22Rv1 (cell line): ENCODE results near the gene STPG4.

Source experiments
- H3K27ac ChIP-seq: fragments of 450-650 bp; 2 replicates; pipeline ENCODE4 v1.5.1; 2017
- ZFX ChIP-seq: fragments of 450-650 bp; IDR thresholded peaks from 2 replicates; pipeline ENCODE4 v1.6.1; 2017; ENCODE audit warnings: antibody characterized with exemption, borderline replicate concordance
- TF ChIP-seq, protein P1 (sequence below): fragments of 450-650 bp; IDR thresholded peaks from 2 replicates; pipeline ENCODE4 v1.5.1; 2017; ENCODE audit warnings: mild to moderate bottlenecking

Gene STPG4

DNA sequence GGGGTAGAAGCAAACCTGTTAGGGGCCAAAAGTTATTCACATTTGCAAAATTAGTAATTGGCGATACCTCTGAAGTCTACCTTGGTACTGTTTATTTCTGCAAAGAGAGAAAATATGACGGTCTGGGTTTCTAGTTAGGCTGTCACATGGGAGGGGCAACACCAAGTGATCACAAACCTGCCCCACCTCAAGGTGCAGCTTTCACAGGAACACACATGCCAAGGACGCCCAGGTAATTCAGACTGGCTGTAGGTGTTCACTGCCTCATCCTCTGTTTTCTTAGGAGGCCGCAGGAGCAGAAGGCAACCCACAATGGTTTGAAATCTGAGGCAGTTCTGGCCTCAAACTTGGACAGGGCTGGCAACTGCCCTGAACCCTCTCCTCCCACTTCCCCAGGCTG is 56.2 kb downstream of the STPG4 start:
- TF ChIP-seq, protein P1, sequence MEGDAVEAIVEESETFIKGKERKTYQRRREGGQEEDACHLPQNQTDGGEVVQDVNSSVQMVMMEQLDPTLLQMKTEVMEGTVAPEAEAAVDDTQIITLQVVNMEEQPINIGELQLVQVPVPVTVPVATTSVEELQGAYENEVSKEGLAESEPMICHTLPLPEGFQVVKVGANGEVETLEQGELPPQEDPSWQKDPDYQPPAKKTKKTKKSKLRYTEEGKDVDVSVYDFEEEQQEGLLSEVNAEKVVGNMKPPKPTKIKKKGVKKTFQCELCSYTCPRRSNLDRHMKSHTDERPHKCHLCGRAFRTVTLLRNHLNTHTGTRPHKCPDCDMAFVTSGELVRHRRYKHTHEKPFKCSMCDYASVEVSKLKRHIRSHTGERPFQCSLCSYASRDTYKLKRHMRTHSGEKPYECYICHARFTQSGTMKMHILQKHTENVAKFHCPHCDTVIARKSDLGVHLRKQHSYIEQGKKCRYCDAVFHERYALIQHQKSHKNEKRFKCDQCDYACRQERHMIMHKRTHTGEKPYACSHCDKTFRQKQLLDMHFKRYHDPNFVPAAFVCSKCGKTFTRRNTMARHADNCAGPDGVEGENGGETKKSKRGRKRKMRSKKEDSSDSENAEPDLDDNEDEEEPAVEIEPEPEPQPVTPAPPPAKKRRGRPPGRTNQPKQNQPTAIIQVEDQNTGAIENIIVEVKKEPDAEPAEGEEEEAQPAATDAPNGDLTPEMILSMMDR = no peak
- TF ChIP-seq ZFX = no peak
- H3K27ac ChIP-seq = no peak overlapping the region

DNA sequence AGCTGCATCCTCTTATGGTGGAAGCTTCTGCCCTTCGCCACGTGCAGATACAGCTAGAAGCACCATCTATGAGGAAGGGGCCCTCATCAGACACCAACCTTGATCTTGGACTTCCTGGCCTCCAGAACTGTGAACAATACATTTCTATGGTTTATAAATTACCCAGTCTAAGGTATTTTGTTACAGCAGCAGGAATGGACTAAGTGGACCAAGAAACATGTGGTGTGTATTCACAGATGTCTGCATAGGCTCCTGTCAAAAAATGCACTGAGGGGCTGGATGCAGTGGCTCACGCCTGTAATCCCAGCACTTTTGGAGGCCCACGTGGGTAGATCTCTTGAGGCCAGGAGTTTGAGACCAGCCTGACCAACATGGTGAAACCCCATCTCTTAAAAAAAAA is 57.5 kb downstream of the STPG4 start:
- TF ChIP-seq ZFX = no peak
- TF ChIP-seq, protein P1 = no peak
- no peak overlapping the region for H3K27ac ChIP-seq

DNA sequence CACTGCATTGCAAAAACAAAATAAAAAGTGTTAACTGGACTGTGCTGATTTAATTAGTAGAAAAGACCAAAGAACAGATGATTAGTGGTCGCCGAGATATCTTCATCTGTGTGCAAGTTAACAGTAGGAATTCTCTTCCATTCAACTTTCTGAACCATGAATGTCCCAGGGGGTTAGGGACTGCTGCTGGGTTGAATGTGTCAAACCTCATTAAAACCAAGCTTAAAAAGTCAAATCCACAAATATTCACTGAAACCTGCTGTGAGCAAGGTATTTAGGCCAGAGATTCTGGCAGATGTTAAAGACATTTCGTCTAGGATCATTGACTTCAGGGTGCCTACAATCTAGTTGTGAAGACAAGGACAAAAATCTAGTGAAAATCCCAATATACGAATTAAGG is 58.7 kb downstream of the STPG4 start:
- TF ChIP-seq, protein P1 = no peak
- no peak for TF ChIP-seq ZFX
- H3K27ac ChIP-seq = no peak overlapping the region

DNA sequence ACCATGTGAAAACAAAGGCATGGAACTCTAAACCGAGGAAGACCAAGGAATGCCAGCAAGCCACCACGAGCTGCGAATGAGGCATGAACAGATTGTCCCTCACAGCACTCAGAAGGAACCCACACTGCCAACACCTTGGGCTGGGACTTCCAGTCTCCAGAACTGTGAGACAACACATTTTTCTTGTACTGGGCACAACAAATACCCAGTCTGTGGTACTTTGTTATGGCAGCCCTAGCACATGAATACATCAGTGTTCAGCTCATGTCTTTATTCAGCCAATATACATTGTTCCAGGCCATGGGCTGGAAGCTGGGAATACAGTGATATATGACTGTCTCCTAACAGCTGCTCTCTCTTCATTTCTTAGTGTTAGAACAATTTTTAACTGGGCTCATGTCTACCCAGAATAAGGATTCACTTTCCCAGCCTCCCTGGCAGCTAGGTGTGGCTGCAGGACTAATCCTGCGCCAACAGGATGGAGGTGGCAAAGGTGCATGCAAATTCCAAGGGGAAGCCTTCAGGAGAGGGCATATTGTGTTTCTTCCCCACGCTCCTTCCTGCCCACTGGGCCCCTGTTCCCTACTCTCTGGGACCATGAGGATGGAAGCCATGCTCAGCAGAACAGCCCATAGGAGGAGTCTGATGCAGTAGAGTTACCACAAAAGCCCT is 59.6 kb downstream of the STPG4 start:
- TF ChIP-seq ZFX = no peak
- TF ChIP-seq, protein P1 = no peak
- H3K27ac ChIP-seq = no peak overlapping the region

DNA sequence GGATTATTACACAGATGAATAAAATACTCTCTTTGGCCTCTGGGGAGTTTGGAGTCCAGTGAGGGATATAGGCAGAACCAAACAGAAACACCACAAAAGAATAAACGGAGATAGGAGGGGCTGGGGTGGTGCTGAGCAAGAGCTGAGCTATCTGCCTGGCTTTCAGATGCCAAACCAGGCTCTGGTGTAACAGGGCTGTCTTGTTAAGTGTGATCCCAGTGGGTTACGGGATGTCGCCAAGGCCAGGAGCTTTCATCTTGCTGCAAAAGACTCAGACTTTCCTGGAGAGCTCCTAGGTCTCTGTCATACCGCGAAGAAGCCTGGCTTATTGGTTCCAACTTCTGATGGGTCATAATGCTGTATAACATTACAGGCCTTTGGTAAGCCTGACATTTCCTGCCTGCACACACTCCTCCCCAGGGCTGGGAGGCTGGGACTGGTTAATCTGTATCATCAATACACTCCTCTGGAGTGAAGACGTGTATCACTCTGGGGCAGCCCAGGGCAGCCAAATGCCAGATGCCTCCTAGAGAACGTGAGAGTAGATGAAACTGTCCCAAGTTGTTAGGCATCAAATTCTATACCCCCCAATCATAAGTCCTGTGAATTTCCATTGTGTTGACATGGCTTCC is 60.5 kb downstream of the STPG4 start:
- H3K27ac ChIP-seq = no peak overlapping the region
- TF ChIP-seq, protein P1 = no peak
- no peak for TF ChIP-seq ZFX

DNA sequence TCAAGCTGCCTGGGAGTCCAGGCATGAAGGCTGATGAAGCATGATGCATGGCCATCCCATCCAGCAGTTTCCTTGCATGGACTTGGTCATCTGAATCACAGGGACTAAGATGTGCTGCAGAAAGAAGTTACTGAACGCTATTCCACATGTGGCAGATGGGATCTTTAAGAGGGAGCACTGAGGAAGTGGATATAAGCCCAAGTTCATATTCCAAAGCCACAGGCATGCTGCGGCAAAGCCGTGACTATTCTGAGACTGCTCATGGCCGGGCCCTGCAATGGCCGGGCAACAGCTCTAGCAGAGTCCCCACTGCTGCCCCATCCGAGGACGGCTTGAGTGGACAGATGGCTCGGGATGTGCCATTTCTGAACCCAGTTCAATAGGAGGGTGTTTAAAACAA is 61.5 kb downstream of the STPG4 start:
- TF ChIP-seq, protein P1 = no peak
- H3K27ac ChIP-seq = no peak overlapping the region

DNA sequence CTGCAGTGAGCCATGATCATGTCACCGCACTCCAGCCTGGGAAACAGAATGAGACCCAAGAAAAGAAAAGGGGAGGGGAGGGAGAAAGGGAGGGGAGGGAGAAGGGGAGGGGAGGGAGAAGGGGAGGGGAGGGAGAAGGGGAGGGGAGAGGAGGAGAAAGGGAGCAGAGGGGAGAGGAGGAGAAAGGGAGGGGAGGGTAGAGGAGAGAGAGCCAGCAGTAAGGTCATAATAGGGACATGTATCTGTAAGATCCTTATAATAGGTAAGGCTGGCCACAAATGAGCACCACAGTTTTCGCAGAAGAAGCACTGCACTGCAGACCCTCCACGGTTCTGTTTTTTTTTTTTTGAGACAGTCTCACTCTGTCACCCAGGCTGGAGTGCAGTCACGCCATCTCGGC is 62.6 kb downstream of the STPG4 start:
- no peak overlapping the region for H3K27ac ChIP-seq
- TF ChIP-seq ZFX = no peak
- TF ChIP-seq, protein P1 = no peak
